HEK293 (cell line): Measurements from ENCODE around the gene EFCAB12.
"Not testable (repeated sequence)": the region's sequence is repeated elsewhere in the genome, so short reads cannot be mapped to it uniquely, and the experiment has no call there.

Source experiments
- CTCF ChIA-PET: fragments of 350-600 bp; formaldehyde crosslinking; extraction: SDS; loops from one replicate; lab custom pipeline; 2021; ENCODE audit warnings: antibody characterized with exemption; lab: Yijun Ruan, JAX
- POLR2A ChIA-PET: fragments of 300-600 bp; formaldehyde crosslinking; extraction: SDS; loops from one replicate; lab custom pipeline; 2020; ENCODE audit warnings: antibody characterized with exemption, inconsistent platforms; lab: Yijun Ruan, JAX
- H3K27ac ChIP-seq: fragments of 200-500 bp; sonication (Bioruptor generic); 2 replicates; pipeline ENCODE4 v1.5.1; 2014; ENCODE audit warnings: low read depth, low read length, control low read depth, inconsistent platforms; ENCODE audit errors: extremely low read depth
- H3K36me3 ChIP-seq, 2 experiments: fragments of 200-500 bp in 1 of 2; sonication (Bioruptor generic) in 1 of 2; 1 replicate in 1 of 2; 2 replicates in 1 of 2; pipeline ENCODE4 v1.5.1; 2014 to 2017; ENCODE audit warnings: inconsistent platforms in 2 of 2, low read length in 2 of 2; ENCODE audit not compliant: control insufficient read depth in 2 of 2, insufficient read depth in 1 of 2
- H3K4me1 ChIP-seq: fragments of 200-500 bp; sonication (Bioruptor generic); 2 replicates; pipeline ENCODE4 v1.5.1; 2014; ENCODE audit warnings: mild to moderate bottlenecking, low read length, inconsistent platforms; ENCODE audit not compliant: control insufficient read depth, insufficient read depth
- H3K4me3 ChIP-seq: 2 replicates; pipeline ENCODE4 v1.5.1; 2011; ENCODE audit warnings: low read depth, mild to moderate bottlenecking, control low read depth, low read length, moderate library complexity
- H3K9me3 ChIP-seq: fragments of 200-500 bp; sonication (Bioruptor generic); 2 replicates; pipeline ENCODE4 v1.5.1; 2014; ENCODE audit warnings: low read depth, low read length, inconsistent platforms; ENCODE audit not compliant: control insufficient read depth, insufficient read depth
- KLF16 ChIP-seq: fragments of 450-650 bp; formaldehyde crosslinking; IDR thresholded peaks from 2 replicates; pipeline ENCODE4 v1.5.1; 2017; ENCODE audit warnings: missing biosample characterization, missing genetic modification characterization
- PRDM1 ChIP-seq: fragments of 450-650 bp; formaldehyde crosslinking; IDR thresholded peaks from 2 replicates; pipeline ENCODE4; 2016; ENCODE audit warnings: missing biosample characterization, missing genetic modification characterization
- SALL2 ChIP-seq: fragments of 450-650 bp; formaldehyde crosslinking; IDR thresholded peaks from 2 replicates; pipeline ENCODE4 v1.5.0; 2017; ENCODE audit warnings: missing biosample characterization, mild to moderate bottlenecking, missing genetic modification characterization, borderline replicate concordance
- SCRT1 ChIP-seq: fragments of 450-650 bp; formaldehyde crosslinking; IDR thresholded peaks from 2 replicates; pipeline ENCODE4 v1.5.1; 2016; ENCODE audit warnings: missing biosample characterization, missing genetic modification characterization, borderline replicate concordance
- TRIM28 ChIP-seq: IDR thresholded peaks from 2 replicates; pipeline ENCODE4 v1.6.1; 2011; ENCODE audit warnings: low read length, control low read depth, borderline replicate concordance
- ZBTB20 ChIP-seq: fragments of 450-650 bp; formaldehyde crosslinking; IDR thresholded peaks from 2 replicates; pipeline ENCODE4 v1.5.1; 2016; ENCODE audit warnings: missing biosample characterization, missing genetic modification characterization
- ZNF132 ChIP-seq: fragments of 450-650 bp; formaldehyde crosslinking; IDR thresholded peaks from 2 replicates; pipeline ENCODE4 v1.5.1; 2017; ENCODE audit warnings: missing biosample characterization, missing genetic modification characterization, borderline replicate concordance
- ZNF133 ChIP-seq: fragments of 450-650 bp; formaldehyde crosslinking; IDR thresholded peaks from 2 replicates; pipeline ENCODE4 v1.5.1; 2016; ENCODE audit warnings: missing biosample characterization, missing genetic modification characterization
- ZNF266 ChIP-seq: fragments of 450-650 bp; formaldehyde crosslinking; IDR thresholded peaks from 2 replicates; pipeline ENCODE4 v1.5.1; 2016; ENCODE audit warnings: missing biosample characterization, missing genetic modification characterization, low read depth
- ZNF335 ChIP-seq: fragments of 450-650 bp; formaldehyde crosslinking; conservative IDR thresholded peaks from 2 replicates; pipeline ENCODE4 v1.5.1; 2016; ENCODE audit warnings: missing biosample characterization, missing genetic modification characterization
- ZNF354C ChIP-seq: fragments of 450-650 bp; formaldehyde crosslinking; IDR thresholded peaks from 2 replicates; pipeline ENCODE4 v1.5.1; 2016; ENCODE audit warnings: missing biosample characterization, missing genetic modification characterization, low read depth, borderline replicate concordance
- ZNF510 ChIP-seq: fragments of 450-650 bp; formaldehyde crosslinking; IDR thresholded peaks from 2 replicates; pipeline ENCODE4 v1.5.1; 2018; ENCODE audit warnings: mild to moderate bottlenecking, missing genetic modification characterization, missing biosample characterization; ENCODE audit not compliant: insufficient replicate concordance
- ZNF513 ChIP-seq: fragments of 450-650 bp; IDR thresholded peaks from 2 replicates; pipeline ENCODE4 v1.5.1; 2018; ENCODE audit warnings: missing biosample characterization, missing genetic modification characterization
- ZNF544 ChIP-seq: fragments of 450-650 bp; formaldehyde crosslinking; IDR thresholded peaks from 2 replicates; pipeline ENCODE4 v1.5.0; 2017; ENCODE audit warnings: missing biosample characterization, missing genetic modification characterization
- ZNF548 ChIP-seq: fragments of 450-650 bp; formaldehyde crosslinking; IDR thresholded peaks from 2 replicates; pipeline ENCODE4 v1.5.1; 2016; ENCODE audit warnings: missing biosample characterization, missing genetic modification characterization
- ZNF555 ChIP-seq: fragments of 450-650 bp; formaldehyde crosslinking; conservative IDR thresholded peaks from 2 replicates; pipeline ENCODE4 v1.5.1; 2017; ENCODE audit warnings: missing biosample characterization, mild to moderate bottlenecking, missing genetic modification characterization, inconsistent platforms
- ZNF558 ChIP-seq: fragments of 450-650 bp; formaldehyde crosslinking; IDR thresholded peaks from 2 replicates; pipeline ENCODE4 v1.5.1; 2016; ENCODE audit warnings: missing biosample characterization, missing genetic modification characterization
- ZNF626 ChIP-seq: fragments of 450-650 bp; sonication (Bioruptor Pico); formaldehyde crosslinking; IDR thresholded peaks from 2 replicates; pipeline ENCODE4 v1.5.1; 2018; ENCODE audit warnings: missing biosample characterization, missing genetic modification characterization, inconsistent platforms
- ZNF704 ChIP-seq: fragments of 450-650 bp; formaldehyde crosslinking; IDR thresholded peaks from 2 replicates; pipeline ENCODE4 v1.5.1; 2016; ENCODE audit warnings: missing biosample characterization, missing genetic modification characterization

EFCAB12 gene

GRCh38 chr3:129365296-129366136 lies 62.9 kb downstream of the EFCAB12 start:
- no peak overlapping the region for H3K27ac ChIP-seq
- H3K4me1 ChIP-seq = no peaks in the 10 kb centered on the region
- no peak for TF ChIP-seq KLF16 (tag by site-specific recombination)
- no peak for TF ChIP-seq SCRT1 (tag by site-specific recombination)
- TF ChIP-seq ZNF354C (tag by site-specific recombination) = no peak
- TF ChIP-seq PRDM1 = no peak
- TF ChIP-seq ZNF548 (tag by site-specific recombination) = no peak
- no peak for TF ChIP-seq ZNF132 (tag by site-specific recombination)
- no peak for TF ChIP-seq ZNF513 (tag by site-specific recombination)
- no peak for TF ChIP-seq ZNF266
- no peak for TF ChIP-seq ZNF558
- TF ChIP-seq ZNF335 = no peak
- TF ChIP-seq ZNF626 (tag by site-specific recombination) = no peak
- no peak for TF ChIP-seq SALL2 (tag by site-specific recombination)
- no peak for TF ChIP-seq ZBTB20 (tag by site-specific recombination)
- TF ChIP-seq TRIM28 = no peak
- TF ChIP-seq, all 188 proteins: peak for 0
- Histone ChIP-seq H3K4me3 (no peak overlapping the region), H3K9me3 (no peaks in the 10 kb centered on the region), H3K36me3 (no peaks in the 10 kb centered on the region; a peak in 1 of 3 replicates)
- ChIA-PET POLR2A (no interaction called here), CTCF (no interaction called here)

GRCh38 chr3:129364811-129365210 lies 63.6 kb downstream of the EFCAB12 start:
- POLR2A ChIA-PET, H3K27ac ChIP-seq, H3K4me3 ChIP-seq, CTCF ChIA-PET, H3K36me3 ChIP-seq, H3K4me1 ChIP-seq, H3K9me3 ChIP-seq: not testable (repeated sequence)

- POLR2A ChIA-PET, H3K27ac ChIP-seq, H3K9me3 ChIP-seq, H3K36me3 ChIP-seq, H3K4me1 ChIP-seq, H3K4me3 ChIP-seq, CTCF ChIA-PET: not testable (repeated sequence)
Measured at GRCh38 chr3:129363356-129363755, 65.1 kb downstream of the EFCAB12 start.

GRCh38 chr3:129360705-129361460 lies 67.6 kb downstream of the EFCAB12 start:
- no peak overlapping the region for H3K27ac ChIP-seq
- ChIA-PET POLR2A (no interaction called here), CTCF (interaction anchor here (0.6 kb wide), 1 partner anchor 582 kb away, joined by 3 read pairs; no protein-coding TSS in a partner anchor)
- H3K36me3 ChIP-seq = no peaks in the 10 kb centered on the region
- no peak overlapping the region for H3K4me3 ChIP-seq
- no peaks in the 10 kb centered on the region for H3K4me1 ChIP-seq
- no peaks in the 10 kb centered on the region for H3K9me3 ChIP-seq
- TF ChIP-seq ZNF513 (tag by site-specific recombination) (no peak), ZNF704 (tag by site-specific recombination) (no peak), ZNF555 (tag by site-specific recombination) (no peak), ZNF544 (tag by site-specific recombination) (no peak), ZNF510 (tag by site-specific recombination) (no peak), ZNF133 (no peak)
